GM18909 (cell line): ENCODE data around the gene RBAK.
"Not testable (repeated sequence)": the region's sequence is repeated elsewhere in the genome, so short reads cannot be mapped to it uniquely, and the experiment has no call there.

Experiments used
- ATAC-seq: cut with Tn5 transposase; IDR thresholded peaks from one replicate; pipeline ENCODE4 v1.9.1; 2021; ENCODE audit warnings: mild to moderate bottlenecking; ENCODE audit not compliant: unreplicated experiment, poor library complexity

The RBAK gene

DNA sequence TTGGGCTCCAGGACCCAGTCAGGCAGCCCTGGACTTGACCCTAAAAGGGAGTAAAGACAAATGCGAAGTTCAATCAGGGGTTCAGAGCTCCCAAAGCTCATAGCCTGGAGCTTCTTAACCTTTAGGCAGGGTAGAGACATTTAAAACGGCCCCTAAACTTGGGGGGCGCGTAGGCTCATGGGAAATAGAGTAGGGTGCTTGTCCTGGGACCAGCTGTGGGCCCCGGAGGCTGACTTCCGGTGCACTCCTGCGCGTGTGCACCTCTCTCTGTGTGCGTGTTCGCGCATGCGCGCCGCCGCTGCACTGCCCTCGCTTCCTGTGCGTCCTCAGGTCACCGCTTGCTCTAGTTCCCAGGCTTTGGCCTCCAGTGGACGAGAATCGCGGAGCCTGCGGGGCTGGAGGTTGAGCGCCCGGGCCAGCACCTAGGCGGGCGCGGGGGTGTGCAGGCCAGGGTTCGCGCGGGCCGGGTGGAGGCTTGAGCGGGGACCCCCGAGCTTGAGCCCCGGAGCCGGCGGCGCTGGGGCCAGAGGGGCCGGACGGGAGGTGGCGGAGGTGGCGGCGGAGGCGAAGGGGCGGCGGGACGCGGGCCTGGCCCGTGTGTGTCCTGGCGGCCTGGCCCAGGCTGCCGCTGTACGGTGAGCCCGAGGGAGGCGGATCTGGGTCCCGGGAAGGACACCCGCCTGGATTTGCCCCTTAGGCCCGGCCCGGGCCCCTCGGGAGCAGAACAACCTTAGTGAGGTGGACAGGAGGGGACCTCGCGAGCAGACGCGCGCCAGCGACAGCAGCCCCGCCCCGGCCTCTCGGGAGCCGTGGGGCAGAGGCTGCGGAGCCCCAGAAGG, at the start of gene RBAK:
TSS of gene RBAK (plus strand) at position 303 of the 839 bp plus-strand sequence. CDS start 2,217 bp downstream, outside the sequence.
- peak; percentile 100 for ATAC-seq

DNA sequence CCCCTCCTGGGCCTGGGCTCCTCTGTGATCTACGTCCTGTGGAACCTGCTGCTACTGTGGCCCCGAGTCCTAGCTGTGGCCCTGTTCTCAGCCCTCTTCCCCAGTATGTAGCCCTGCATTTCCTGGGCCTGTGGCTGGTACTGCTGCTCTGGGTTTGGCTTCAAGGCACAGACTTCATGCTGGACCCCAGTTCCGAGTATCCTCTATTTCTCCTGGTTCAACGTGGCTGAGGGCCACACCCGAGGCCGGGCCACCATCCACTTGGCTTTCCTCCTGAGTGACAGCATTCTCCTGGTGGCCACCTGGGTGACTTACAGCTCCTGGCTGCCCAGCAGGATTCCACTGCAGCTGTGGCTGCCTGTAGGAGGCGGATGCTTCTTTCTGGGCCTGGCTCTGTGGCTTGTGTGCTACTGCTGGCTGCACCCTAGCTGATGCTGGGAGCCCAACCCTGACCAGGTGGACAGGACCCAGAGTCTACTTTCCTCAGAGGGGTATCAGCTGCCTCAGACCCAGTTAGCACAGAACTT, 48.9 kb upstream of the RBAK start:
- no peak for ATAC-seq

DNA sequence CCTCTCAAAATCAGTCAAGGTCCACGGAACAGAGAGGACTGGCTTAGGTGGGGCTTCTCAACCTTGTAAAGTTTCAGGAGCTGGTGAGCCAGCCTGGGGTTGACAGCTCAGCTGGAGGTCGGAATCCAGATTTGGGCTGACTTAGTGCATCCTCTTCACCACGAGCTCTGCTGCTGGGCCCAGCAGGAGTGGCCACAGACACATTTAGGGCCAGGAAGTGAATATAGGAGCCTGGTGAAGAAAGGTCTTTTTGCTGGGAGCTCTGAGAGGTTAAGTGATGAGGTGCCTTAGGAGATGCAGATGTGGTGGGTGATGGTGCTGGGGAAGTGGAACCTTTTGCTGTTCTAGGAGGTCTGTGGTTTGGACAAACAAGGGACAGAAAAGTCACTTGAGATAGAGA, 47.4 kb upstream of the RBAK start:
- no peak for ATAC-seq

DNA sequence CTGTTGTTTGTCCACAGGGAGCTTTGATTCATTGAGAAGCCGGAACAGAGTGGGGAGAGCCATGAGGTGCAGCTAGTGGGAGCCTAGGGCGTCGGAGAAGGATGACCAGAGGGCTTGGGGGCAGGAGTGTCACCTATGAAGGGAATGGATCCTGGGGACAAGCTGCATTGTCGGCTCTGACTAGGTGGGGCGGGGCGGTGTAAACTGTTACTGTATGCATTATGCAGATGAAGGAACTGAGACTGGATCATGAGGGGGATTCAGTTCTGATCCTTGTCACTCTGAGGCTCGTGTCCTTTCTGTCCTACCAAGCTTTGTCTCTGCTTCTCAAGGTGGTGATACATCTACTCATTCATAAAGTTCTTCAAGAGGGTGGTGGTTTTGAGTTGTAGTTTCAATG, 46.8 kb upstream of the RBAK start:
- no peak for ATAC-seq

DNA sequence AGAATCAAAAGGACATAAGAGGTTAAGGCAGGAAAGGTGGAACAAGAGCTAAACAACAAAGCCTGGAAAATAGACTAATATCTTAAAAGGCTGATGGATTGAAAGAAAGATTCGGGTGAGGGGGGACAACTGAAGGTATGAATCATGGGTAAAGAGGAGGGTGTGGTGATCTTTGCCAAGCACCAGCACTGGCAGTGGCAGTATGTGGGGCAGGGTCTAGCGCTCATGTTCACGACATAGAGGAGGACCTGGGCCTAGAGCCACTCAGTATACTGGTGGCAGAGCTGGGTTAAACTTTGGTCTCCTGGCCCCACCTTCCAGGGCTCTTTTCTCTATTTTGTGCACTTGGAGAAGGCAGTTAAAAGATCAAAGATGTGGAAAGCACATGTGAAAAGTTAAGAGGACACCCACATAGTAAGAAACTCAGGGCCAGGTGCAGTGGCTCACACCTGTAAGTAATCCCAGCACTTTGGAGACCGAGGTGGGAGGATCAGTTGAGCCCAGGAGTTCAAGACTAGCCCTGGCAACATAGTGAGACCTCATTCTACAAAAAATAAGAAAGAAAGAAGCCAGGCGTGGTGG, 46.2 kb upstream of the RBAK start:
- no peak for ATAC-seq

DNA sequence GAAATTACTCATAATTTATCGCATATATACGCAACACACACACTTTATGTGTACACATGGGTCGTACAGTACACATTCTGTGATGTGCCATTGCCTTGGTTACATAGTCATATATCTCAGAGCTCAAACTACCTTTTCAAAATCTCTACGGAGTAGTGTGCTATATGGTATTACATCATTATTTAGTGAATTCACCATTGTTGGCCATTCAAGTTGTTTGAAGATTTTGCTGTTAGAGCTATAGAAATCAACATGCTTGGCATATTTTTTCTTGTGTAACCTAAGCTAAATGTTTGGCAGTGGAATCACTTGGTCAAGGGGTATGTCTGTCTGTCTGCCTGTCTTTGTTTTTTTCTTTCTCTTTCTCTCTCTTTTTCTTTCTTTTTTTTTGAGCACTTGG, 44.7 kb upstream of the RBAK start:
- no peak for ATAC-seq

DNA sequence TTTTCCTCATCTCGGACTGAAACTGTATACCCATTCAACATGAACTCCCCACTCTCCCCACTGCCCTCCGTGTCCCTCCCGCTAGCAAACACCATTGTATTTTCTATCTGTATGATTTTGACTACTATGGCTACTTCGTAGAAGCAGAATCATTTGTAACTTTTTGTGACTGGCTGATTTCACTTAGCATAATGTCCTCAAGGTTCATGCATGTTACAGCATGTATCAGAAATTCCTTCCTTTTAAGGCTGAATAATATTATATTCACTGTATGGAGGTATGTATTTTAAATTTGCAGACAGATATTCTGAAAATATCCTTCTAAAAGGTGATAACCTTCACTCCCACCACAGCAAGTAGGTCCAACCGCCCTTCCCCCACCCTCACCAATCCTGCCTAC, 43.7 kb upstream of the RBAK start:
- ATAC-seq = no peak

DNA sequence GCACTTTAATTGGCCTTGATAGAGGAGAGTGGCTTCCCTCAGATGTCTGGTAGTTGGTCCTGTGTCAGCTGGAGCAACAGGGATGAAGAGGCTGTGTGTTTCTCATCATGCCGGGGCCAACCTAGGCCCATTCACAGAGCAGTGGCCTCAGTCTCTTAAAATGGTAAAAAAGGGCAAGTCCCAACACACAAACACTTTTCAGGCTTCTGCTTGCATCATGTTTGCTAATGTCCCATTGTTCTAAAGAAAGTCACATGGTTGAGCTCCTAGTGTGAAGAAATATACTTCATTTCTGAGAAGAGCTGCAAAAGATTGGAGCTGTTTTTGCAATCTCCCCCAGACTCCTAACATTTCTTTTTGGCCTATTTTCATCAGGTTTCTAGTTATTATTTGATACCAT, 40.6 kb upstream of the RBAK start:
- no peak for ATAC-seq

DNA sequence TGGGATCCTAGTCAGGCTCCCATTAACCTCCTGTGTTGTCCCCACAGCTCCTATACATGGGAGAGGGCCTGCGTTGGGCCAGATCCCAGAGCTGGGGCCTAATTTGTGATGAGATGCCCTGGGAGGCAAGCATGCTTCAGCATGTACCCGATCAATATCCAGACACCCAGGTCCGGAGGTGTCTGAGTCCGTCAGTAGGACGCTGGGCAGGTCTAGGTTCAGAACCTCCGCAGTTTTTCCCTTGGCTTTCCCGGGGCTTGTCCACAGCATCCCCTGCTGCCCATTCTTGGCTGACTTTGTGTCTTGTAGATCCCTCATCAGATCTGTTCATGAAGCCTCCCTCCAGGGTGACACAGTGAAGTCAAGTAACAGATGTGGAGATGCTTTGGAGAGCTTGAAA, 32.7 kb upstream of the RBAK start:
- ATAC-seq = no peak

DNA sequence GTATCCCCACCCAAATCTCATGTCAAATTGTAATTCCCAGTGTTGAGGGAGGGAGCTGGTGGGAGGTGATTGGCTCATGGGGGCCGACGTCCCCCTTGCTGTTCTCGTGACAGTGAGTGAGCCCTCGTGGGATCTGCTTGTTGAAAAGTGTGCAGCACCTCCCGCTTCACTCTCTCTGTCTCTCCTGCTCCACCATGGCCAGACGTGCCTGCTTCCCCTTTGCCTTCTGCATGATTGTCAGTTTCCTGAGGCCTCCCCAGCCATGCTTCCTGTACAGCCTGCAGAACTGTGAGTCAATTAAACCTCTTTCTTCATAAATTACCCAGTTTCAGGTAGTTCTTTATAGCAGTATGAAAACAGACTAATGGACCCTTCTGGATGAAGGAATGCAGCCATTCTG, 29.7 kb upstream of the RBAK start:
- not testable (repeated sequence) for ATAC-seq

DNA sequence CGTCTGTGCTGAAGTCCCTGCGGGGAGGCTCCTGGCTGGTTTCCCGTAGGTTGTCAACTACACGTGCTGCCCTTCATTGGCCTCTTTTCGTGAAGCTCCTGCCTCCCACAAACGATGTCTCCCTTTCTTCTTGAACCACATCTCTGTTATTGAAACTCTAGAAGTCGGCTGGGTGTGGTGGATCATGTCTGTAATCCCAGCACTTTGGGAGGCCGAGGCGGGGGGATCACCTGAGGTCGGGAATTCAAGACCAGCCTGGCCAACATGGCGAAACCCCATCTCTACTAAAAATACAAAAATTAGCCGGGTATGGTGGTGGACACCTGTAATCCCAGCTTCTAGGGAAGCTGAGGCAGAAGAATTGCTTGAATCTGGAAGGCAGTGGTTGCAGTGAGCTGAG, 28.0 kb upstream of the RBAK start:
- ATAC-seq = not testable (repeated sequence)

DNA sequence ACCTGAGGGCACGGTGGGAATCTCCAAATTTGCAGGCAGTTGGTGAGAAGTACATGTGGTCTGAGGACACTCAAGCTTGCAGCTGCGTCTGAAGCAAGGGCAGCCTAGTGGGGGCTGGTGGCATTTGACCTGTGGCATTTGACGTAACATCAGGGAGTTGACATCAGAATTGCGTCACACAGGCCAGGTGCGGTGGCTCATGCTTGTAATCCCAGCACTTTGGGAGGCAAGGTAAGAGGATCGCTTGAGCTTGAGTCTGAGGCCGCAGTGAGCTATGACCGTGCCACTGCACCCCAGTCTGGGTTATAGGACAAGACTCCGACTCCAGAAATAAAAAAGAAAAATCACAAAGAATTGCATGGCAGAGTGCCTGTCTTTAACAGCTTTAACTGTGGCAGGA, 25.6 kb upstream of the RBAK start:
- ATAC-seq = no peak

DNA sequence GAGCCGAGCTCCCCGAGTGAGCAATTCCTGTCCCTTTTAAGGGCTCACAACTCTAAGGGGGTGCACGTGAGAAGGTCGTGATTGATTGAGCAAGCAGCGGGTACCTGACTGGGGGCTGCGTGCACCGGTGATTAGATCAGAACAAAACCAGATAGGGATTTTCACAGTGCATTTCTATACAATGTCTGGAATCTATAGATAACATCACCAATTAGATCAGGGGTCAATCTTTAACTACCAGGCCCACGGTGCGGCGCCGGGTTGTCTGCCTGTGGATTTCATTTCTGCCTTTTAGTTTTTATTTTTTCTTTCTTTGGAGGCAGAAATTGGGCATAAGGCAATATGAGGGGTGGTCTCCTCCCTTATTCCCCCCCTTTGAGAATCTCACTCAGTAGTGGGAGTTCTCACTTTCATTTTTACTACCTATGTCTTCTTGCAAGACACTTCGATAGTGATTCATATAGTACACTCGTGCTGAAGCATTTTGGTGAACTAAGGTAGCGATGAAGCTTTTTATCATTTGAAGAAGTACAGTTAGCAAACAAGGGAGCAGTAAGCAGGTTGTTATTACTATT, 24.6 kb upstream of the RBAK start:
- ATAC-seq = not testable (repeated sequence)

DNA sequence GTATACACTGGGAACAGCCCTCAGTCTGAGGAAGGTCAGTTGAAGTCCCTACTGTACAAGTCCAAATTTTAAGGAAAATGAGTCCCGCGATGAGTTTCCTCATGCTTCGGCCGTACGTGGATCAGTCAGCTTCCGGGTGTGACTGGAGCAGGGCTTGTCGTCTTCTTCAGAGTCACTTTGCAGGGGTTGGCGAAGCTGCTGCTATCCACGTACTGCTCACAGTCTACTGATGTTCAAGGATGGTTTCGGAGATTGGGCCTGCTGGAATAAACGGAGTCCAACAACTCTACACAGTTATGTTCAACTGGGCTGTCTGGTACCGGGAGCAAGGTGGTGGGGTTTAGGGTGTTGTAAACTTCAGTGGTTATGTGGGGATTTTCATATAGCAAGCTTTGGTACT, 22.0 kb upstream of the RBAK start:
- not testable (repeated sequence) for ATAC-seq

DNA sequence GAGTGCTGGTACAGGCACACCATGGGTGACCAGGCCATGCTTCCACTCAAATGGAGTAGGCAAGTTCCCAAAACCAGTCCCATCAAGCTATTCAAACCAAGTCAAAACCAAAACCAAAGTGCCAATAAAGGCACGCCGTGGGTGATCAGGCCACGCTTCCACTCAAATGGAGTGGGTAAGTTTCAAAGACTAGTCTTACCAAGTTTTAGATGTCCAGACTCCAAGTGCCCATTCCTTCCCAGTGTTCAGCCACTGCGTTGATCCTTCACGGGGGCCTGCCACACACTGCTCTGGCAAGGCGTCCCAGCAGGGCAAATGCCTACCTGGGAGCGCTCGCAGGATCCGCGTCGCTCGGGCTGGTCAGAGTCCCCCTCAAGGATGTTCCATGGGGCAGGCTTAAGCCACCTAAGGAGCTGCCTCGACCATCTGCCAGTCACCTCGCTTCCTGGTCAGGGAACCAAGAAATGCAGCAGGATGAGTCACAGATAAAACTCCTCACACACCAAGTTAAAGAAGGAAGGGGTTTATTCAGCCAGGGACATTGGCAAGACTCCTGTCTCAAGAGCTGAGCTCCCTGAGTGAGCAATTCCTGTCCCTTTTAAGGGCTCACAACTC, 17.8 kb upstream of the RBAK start:
- not testable (repeated sequence) for ATAC-seq

DNA sequence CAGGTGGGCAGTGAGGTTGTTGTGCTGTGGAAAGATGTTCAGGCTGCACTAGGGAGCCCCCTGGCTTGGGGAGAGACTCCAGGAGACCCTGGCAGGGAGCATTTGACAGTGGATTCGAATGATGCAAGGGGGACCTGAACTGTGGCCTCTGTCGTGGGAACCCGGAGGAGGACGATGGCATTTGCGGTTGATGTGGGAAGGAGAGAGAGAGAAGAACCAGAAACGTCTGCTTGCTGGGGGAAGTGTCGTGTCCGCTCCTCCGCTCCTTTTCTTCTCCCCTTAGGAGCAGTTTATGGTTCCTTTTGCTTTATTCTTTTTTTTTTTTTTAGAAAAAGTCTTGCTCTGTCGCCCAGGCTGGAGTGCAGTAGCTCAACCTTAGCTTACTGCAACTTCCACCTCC, 12.5 kb upstream of the RBAK start:
- not testable (repeated sequence) for ATAC-seq

DNA sequence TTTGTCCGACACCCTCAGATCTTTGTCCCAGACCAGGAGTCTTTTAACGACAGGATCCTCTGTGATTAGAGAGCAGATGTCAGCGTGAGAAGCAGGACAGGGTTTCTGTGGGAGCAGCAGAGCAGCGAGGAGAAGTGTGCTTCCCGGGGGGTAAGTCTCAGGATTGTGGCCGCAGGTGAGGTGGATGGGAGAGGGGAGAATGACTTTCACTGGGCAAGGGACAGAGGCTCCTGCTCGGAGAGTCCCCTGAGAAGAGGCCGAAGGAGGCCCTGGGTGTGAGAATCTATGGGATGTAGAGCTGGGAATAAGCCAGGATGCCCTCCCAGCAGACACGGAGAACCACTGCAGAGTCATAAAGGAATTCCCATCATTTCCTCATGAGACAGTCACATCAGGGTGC, 10.4 kb upstream of the RBAK start:
- no peak for ATAC-seq

DNA sequence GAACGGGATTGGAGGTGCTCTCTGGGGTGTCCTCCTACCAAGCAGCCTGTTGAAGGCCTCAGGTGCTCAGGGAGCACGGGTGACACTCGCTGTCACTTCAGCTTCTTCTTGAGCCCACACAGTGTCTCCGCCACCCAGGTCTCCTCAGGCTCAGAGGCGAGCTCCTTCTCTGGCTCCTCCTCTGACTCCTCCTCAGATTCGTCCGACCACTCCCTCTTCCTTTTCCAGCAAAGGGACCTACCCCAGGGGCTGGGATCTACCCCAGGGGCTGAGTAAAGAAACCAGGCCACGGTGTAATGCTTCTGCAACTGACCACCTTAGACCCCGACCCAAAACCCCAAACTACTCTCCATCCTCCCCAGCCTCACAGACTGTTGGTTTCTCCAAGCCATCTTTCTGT, 9.2 kb upstream of the RBAK start:
- ATAC-seq = no peak

DNA sequence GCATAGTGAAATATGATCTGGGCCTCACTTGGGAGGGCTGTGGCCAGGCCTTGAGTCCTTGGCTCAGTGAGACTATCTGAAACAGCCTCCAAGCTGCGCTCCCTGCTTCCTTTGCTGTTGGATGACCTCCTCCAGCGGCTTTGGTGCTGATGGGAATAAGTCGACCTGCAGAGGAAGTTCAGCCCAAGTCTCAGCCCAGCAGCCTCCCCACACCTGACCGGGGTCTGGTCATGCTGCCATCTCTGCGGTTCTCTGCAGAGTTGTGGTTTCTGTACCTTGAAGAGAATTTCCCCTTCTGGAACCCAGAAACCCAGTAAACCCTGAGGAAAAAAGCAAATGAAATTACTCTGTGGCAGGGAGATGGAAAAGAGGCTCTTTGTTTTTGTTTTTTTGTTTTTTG, 4.6 kb upstream of the RBAK start:
- ATAC-seq = no peak

DNA sequence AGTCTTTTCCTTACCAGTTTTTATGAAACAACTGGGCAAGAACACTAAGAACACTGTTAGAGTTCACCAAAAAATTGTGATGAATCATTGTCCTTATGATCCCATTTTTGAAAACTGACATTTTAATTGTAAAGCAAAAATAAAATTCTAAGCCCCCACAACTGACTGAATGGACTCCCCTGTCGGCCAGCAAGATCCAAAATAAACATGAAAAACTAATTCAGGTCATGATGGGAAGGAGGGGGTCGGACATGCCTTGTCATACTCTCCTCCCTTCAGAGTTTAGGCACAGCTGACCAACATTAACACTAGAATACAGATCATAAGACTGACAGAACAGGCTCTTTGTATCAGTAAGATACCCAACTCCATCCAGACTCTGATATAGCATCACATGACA, 2.0 kb upstream of the RBAK start:
- no peak for ATAC-seq

DNA sequence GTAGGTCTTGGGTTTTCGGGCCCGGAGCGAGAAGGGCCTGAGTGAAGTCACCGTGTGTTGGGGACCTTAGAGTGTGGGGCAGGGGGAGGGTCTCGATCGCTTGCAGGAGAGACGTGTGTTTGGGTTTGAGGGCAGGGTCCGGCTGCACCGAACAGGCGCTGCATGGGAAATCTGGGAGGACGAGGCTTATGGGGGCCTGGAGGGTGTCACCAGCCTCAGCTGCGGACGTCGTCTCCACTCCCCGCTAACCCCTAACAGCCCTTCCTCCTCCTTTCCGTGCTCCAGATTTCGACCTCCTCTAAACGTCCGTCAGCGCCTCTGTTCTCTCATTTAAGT, 705 bp downstream of the RBAK start:
- ATAC-seq = not testable (repeated sequence)
